Measurements from ENCODE around the gene TRIM28.
"Not testable (repeated sequence)": the region's sequence is repeated elsewhere in the genome, so short reads cannot be mapped to it uniquely, and the experiment has no call there.

Gene TRIM28

GRCh38 chr19:58562122-58563033 is 18.5 kb downstream of the TRIM28 start:
- DNase-seq, result no peak

GRCh38 chr19:58563034-58563573 is 19.2 kb downstream of the TRIM28 start:
- DNase-seq, result no peak

- no peak for DNase-seq
Measured at GRCh38 chr19:58563823-58564222, 20.0 kb downstream of the TRIM28 start.

- DNase-seq, result no peak
Measured at GRCh38 chr19:58566989-58567388, 23.1 kb downstream of the TRIM28 start.

- DNase-seq, result no peak
Measured at GRCh38 chr19:58568453-58569130, 24.7 kb downstream of the TRIM28 start.

- DNase-seq, result no peak
Measured at GRCh38 chr19:58569191-58569942, 25.5 kb downstream of the TRIM28 start.

- no peak for DNase-seq
Measured at GRCh38 chr19:58569943-58570670, 26.2 kb downstream of the TRIM28 start.

- DNase-seq, result no peak
Measured at GRCh38 chr19:58570770-58571574, 27.1 kb downstream of the TRIM28 start.

GRCh38 chr19:58571575-58571947 is 27.7 kb downstream of the TRIM28 start:
- DNase-seq, result no peak

GRCh38 chr19:58572026-58572817 is 28.4 kb downstream of the TRIM28 start:
- no peak for DNase-seq

- DNase-seq, result no peak
Measured at GRCh38 chr19:58572818-58573657, 29.2 kb downstream of the TRIM28 start, which contains the start of gene MZF1. MZF1 (minus strand) TSS chr19:58573335; CDS start chr19:58571389, 1,946 bp downstream.

- DNase-seq, result no peak
Measured at GRCh38 chr19:58573658-58574164, 29.8 kb downstream of the TRIM28 start.

GRCh38 chr19:58575183-58576041 is 31.5 kb downstream of the TRIM28 start:
- no peak for DNase-seq

- DNase-seq, result not testable (repeated sequence)
Measured at GRCh38 chr19:58577581-58577980, 33.7 kb downstream of the TRIM28 start.

GRCh38 chr19:58578012-58578925 is 34.4 kb downstream of the TRIM28 start:
- DNase-seq, result no peak

GRCh38 chr19:58579473-58580142 is 35.7 kb downstream of the TRIM28 start:
- no peak for DNase-seq

Data from DMS53 (cell line).